ENCODE data around the gene AARS2.

The AARS2 gene

DNA sequence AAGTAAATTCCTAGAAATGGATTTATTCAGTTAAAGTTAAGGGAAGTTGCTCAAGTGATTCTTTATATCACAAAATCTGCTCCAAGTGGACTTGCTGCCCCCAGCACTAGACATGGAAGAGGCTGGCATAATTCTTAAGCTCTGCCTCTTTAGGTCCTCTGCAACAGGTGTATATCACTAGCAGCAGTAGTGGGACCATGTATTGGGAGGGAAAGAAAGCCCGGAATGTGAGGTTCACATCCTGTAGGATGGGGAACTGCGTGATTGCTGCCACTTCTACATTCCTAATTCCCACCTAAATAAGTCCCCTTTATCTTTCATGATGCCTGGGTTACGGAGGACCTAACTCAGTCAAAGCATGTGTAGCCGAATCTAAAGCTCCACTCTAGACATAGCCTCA is 42.5 kb upstream of the AARS2 start (continued):
- TF ChIP-seq, protein P1, sequence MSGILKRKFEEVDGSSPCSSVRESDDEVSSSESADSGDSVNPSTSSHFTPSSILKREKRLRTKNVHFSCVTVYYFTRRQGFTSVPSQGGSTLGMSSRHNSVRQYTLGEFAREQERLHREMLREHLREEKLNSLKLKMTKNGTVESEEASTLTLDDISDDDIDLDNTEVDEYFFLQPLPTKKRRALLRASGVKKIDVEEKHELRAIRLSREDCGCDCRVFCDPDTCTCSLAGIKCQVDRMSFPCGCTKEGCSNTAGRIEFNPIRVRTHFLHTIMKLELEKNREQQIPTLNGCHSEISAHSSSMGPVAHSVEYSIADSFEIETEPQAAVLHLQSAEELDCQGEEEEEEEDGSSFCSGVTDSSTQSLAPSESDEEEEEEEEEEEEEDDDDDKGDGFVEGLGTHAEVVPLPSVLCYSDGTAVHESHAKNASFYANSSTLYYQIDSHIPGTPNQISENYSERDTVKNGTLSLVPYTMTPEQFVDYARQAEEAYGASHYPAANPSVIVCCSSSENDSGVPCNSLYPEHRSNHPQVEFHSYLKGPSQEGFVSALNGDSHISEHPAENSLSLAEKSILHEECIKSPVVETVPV (CRISPR knock-in tag; IDR thresholded peaks at IDR 0.05), result no peak
- TF ChIP-seq, protein P2, sequence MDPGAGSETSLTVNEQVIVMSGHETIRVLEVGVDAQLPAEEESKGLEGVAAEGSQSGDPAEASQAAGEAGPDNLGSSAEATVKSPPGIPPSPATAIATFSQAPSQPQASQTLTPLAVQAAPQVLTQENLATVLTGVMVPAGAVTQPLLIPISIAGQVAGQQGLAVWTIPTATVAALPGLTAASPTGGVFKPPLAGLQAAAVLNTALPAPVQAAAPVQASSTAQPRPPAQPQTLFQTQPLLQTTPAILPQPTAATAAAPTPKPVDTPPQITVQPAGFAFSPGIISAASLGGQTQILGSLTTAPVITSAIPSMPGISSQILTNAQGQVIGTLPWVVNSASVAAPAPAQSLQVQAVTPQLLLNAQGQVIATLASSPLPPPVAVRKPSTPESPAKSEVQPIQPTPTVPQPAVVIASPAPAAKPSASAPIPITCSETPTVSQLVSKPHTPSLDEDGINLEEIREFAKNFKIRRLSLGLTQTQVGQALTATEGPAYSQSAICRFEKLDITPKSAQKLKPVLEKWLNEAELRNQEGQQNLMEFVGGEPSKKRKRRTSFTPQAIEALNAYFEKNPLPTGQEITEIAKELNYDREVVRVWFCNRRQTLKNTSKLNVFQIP (CRISPR knock-in tag; IDR thresholded peaks at IDR 0.05; ENCODE audit: borderline replicate concordance, low read depth), result no peak
- no peak for TF ChIP-seq TCF4 (CRISPR knock-in tag; IDR thresholded peaks at IDR 0.05; ENCODE audit: borderline replicate concordance)
- TF ChIP-seq ZNF8 (CRISPR knock-in tag; IDR thresholded peaks at IDR 0.05), result no peak
- no peak for TF ChIP-seq CSDC2 (CRISPR knock-in tag; IDR thresholded peaks at IDR 0.05)
- TF ChIP-seq ZFP30 (CRISPR knock-in tag; IDR thresholded peaks at IDR 0.05), result no peak

DNA sequence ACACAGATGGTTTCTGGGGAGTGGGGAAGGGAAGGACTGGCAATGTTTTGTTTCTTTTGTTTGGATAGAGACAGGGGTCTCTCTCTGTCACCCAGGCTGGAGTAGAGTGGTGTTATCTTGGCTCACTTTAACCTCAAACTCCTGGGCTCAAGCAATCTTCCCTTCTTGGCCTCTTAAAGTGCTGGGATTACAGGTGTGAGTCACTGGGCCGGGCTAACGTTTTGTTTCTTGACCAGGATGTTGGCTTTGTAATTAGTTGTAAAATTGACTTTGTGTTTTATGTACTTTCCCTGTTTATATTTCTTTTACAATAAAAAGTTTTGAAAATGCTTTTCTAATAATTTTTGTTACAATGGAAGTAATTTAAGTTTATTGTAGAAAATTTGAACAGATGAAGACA is 40.2 kb upstream of the AARS2 start:
- ATAC-seq, result no peak
- TF ChIP-seq CSDC2 (CRISPR knock-in tag; IDR thresholded peaks at IDR 0.05) (no peak), SNAI2 (CRISPR knock-in tag; IDR thresholded peaks at IDR 0.05) (no peak), ZFP3 (CRISPR knock-in tag; IDR thresholded peaks at IDR 0.05) (no peak), BACH2 (CRISPR knock-in tag; IDR thresholded peaks at IDR 0.05; ENCODE audit: borderline replicate concordance) (no peak), TCF4 (CRISPR knock-in tag; IDR thresholded peaks at IDR 0.05; ENCODE audit: borderline replicate concordance) (no peak), RARB (CRISPR knock-in tag; IDR thresholded peaks at IDR 0.05) (no peak), ARNTL (CRISPR knock-in tag; IDR thresholded peaks at IDR 0.05; ENCODE audit: borderline replicate concordance, low read depth) (no peak), GLIS3 (CRISPR knock-in tag; IDR thresholded peaks at IDR 0.05) (no peak), ISL1 (CRISPR knock-in tag; IDR thresholded peaks at IDR 0.05) (no peak), ZNF565 (CRISPR knock-in tag; conservative IDR thresholded peaks at IDR 0.05; ENCODE audit: low read depth) (no peak), ESRRG (CRISPR knock-in tag; IDR thresholded peaks at IDR 0.05) (no peak), OSR1 (CRISPR knock-in tag; IDR thresholded peaks at IDR 0.05) (no peak), ZNF8 (CRISPR knock-in tag; IDR thresholded peaks at IDR 0.05) (no peak), TOX (CRISPR knock-in tag; IDR thresholded peaks at IDR 0.05; ENCODE audit: borderline replicate concordance) (no peak)
- TF ChIP-seq, protein P3, sequence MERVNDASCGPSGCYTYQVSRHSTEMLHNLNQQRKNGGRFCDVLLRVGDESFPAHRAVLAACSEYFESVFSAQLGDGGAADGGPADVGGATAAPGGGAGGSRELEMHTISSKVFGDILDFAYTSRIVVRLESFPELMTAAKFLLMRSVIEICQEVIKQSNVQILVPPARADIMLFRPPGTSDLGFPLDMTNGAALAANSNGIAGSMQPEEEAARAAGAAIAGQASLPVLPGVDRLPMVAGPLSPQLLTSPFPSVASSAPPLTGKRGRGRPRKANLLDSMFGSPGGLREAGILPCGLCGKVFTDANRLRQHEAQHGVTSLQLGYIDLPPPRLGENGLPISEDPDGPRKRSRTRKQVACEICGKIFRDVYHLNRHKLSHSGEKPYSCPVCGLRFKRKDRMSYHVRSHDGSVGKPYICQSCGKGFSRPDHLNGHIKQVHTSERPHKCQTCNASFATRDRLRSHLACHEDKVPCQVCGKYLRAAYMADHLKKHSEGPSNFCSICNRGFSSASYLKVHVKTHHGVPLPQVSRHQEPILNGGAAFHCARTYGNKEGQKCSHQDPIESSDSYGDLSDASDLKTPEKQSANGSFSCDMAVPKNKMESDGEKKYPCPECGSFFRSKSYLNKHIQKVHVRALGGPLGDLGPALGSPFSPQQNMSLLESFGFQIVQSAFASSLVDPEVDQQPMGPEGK (CRISPR knock-in tag; IDR thresholded peaks at IDR 0.05; ENCODE audit: borderline replicate concordance), result no peak
- TF ChIP-seq, protein P4, sequence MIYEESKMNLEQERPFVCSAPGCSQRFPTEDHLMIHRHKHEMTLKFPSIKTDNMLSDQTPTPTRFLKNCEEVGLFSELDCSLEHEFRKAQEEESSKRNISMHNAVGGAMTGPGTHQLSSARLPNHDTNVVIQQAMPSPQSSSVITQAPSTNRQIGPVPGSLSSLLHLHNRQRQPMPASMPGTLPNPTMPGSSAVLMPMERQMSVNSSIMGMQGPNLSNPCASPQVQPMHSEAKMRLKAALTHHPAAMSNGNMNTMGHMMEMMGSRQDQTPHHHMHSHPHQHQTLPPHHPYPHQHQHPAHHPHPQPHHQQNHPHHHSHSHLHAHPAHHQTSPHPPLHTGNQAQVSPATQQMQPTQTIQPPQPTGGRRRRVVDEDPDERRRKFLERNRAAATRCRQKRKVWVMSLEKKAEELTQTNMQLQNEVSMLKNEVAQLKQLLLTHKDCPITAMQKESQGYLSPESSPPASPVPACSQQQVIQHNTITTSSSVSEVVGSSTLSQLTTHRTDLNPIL (CRISPR knock-in tag; IDR thresholded peaks at IDR 0.05; ENCODE audit: low read depth), result no peak
- TF ChIP-seq, protein P1 (CRISPR knock-in tag; IDR thresholded peaks at IDR 0.05), result no peak
- TF ChIP-seq, protein P5, sequence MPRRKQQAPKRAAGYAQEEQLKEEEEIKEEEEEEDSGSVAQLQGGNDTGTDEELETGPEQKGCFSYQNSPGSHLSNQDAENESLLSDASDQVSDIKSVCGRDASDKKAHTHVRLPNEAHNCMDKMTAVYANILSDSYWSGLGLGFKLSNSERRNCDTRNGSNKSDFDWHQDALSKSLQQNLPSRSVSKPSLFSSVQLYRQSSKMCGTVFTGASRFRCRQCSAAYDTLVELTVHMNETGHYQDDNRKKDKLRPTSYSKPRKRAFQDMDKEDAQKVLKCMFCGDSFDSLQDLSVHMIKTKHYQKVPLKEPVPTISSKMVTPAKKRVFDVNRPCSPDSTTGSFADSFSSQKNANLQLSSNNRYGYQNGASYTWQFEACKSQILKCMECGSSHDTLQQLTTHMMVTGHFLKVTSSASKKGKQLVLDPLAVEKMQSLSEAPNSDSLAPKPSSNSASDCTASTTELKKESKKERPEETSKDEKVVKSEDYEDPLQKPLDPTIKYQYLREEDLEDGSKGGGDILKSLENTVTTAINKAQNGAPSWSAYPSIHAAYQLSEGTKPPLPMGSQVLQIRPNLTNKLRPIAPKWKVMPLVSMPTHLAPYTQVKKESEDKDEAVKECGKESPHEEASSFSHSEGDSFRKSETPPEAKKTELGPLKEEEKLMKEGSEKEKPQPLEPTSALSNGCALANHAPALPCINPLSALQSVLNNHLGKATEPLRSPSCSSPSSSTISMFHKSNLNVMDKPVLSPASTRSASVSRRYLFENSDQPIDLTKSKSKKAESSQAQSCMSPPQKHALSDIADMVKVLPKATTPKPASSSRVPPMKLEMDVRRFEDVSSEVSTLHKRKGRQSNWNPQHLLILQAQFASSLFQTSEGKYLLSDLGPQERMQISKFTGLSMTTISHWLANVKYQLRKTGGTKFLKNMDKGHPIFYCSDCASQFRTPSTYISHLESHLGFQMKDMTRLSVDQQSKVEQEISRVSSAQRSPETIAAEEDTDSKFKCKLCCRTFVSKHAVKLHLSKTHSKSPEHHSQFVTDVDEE (CRISPR knock-in tag; IDR thresholded peaks at IDR 0.05), result no peak
- TF ChIP-seq, protein P2 (CRISPR knock-in tag; IDR thresholded peaks at IDR 0.05; ENCODE audit: borderline replicate concordance, low read depth), result no peak

Measured in SK-N-SH treated with all-trans-retinoic acid at 6 μM for 48 hours (cell line).